Frontal cortex (tissue), 4 donors: ENCODE results near the gene UBQLN4. TPM values are rescaled to one million over a fixed set of nuclear protein-coding genes. Genes with fewer than 3 reads are reported as not detected.
"Not testable (repeated sequence)": the region's sequence is repeated elsewhere in the genome, so short reads cannot be mapped to it uniquely, and the experiment has no call there.

ENCODE experiments used
- DNase-seq, 2 donors: peaks; one replicate each; pipeline ENCODE4 v3.0.0; 2012; ENCODE audit warnings: low spot score in 2 of 2
- FAIRE-seq: peaks from 2 replicates; lab custom pipeline; 2012; peaks lifted over from hg19 to GRCh38; lab: Jason Lieb, UNC
- total RNA-seq: library from RNA; depleted of rRNA; stranded (reverse); fragments of >200 nt; gene quantifications from one replicate; pipeline ENCODE4 v1.2.3, GENCODE V29; 2014
- donor health status: control.
- donor health status: control.
- donor health status: control.

Gene UBQLN4
- total RNA-seq, 1 donor from 2014 or later, result 28.5 TPM

GRCh38 chr1:156081917-156082308, 28.3 kb upstream of the UBQLN4 start:
- FAIRE-seq, result no peak
- peak in 1 of 2 donors; percentile 42 for DNase-seq

- FAIRE-seq, result no peak
- peak in 1 of 2 donors; percentile 51 for DNase-seq
Observed at GRCh38 chr1:156081180-156081916, 27.8 kb upstream of the UBQLN4 start.

GRCh38 chr1:156080863-156081179, 27.2 kb upstream of the UBQLN4 start:
- no peak for FAIRE-seq
- no peak for DNase-seq

GRCh38 chr1:156080241-156080862, 26.8 kb upstream of the UBQLN4 start:
- DNase-seq, result no peak
- no peak for FAIRE-seq

GRCh38 chr1:156079762-156080161, 26.2 kb upstream of the UBQLN4 start:
- no peak for FAIRE-seq
- DNase-seq, result no peak

GRCh38 chr1:156078728-156079127, 25.1 kb upstream of the UBQLN4 start:
- DNase-seq (no peak), FAIRE-seq (no peak)

- no peak for FAIRE-seq
Observed at GRCh38 chr1:156077430-156077760, 23.8 kb upstream of the UBQLN4 start.

GRCh38 chr1:156076609-156077429, 23.2 kb upstream of the UBQLN4 start:
- no peak for FAIRE-seq
- DNase-seq, result peak in 1 of 2 donors; percentile 54

More at GRCh38 chr1:156077430-156077760, 23.8 kb upstream of the UBQLN4 start:
- no peak for DNase-seq

- DNase-seq, result no peak
- FAIRE-seq, result no peak
Observed at GRCh38 chr1:156075775-156076204, 22.2 kb upstream of the UBQLN4 start.

GRCh38 chr1:156075162-156075561, 21.6 kb upstream of the UBQLN4 start:
- no peak for FAIRE-seq
- DNase-seq, result no peak

GRCh38 chr1:156074661-156075060, 21.1 kb upstream of the UBQLN4 start:
- DNase-seq (no peak), FAIRE-seq (no peak)

- FAIRE-seq (no peak), DNase-seq (no peak)
Observed at GRCh38 chr1:156073740-156074139, 20.1 kb upstream of the UBQLN4 start.

- DNase-seq (no peak), FAIRE-seq (no peak)
Observed at GRCh38 chr1:156073110-156073687, 19.6 kb upstream of the UBQLN4 start.

- DNase-seq (no peak), FAIRE-seq (no peak)
Observed at GRCh38 chr1:156072251-156072650, 18.7 kb upstream of the UBQLN4 start.

- FAIRE-seq, DNase-seq: not testable (repeated sequence)
Observed at GRCh38 chr1:156071332-156071816, 17.8 kb upstream of the UBQLN4 start.

GRCh38 chr1:156070548-156070947, 16.9 kb upstream of the UBQLN4 start:
- DNase-seq, result no peak
- FAIRE-seq, result no peak

- DNase-seq, result no peak
- no peak for FAIRE-seq
Observed at GRCh38 chr1:156069490-156070455, 16.2 kb upstream of the UBQLN4 start.

GRCh38 chr1:156067262-156067661, 13.7 kb upstream of the UBQLN4 start:
- no peak for DNase-seq
- no peak for FAIRE-seq

GRCh38 chr1:156065871-156066270, 12.3 kb upstream of the UBQLN4 start:
- DNase-seq (no peak), FAIRE-seq (no peak)
